H1 (cell line): ENCODE data around the gene MXD4. TPM values are rescaled to one million over a fixed set of nuclear protein-coding genes. Genes with fewer than 3 reads are reported as not detected.
A peak's percentile ranks its signal among the peaks of the same experiment; 100 is the strongest.

Source experiments
- CTCF ChIA-PET: fragments of 300-600 bp; sonication (Branson Sonifier 250); formaldehyde crosslinking; loops from one replicate; lab custom pipeline; 2021; ENCODE audit not compliant: partially characterized antibody; lab: Charles Lee
- POLR2A ChIA-PET: fragments of 300-600 bp; sonication (Branson Sonifier 250); formaldehyde crosslinking; loops from one replicate; lab custom pipeline; 2021; ENCODE audit warnings: inconsistent platforms; ENCODE audit not compliant: partially characterized antibody; lab: Charles Lee
- DNase-seq, 2 experiments: peaks; one replicate each; pipeline versions ENCODE4 v3.0.0 to v3.0.0-alpha.2; 2010 to 2022; ENCODE audit warnings: low spot score in 2 of 2, low read depth in 1 of 2, mixed read lengths in 1 of 2
- FAIRE-seq: peaks from 2 replicates; lab custom pipeline; 2011; peaks lifted over from hg19 to GRCh38; lab: Jason Lieb, UNC
- H2AFZ ChIP-seq: 2 replicates; pipeline ENCODE4 v1.8.1; 2012; ENCODE audit warnings: low read length, inconsistent platforms
- H2AK5ac ChIP-seq: 2 replicates; pipeline ENCODE4 v1.6.1; 2013; ENCODE audit warnings: low read depth, low read length
- H2BK120ac ChIP-seq: replicated peaks from 2 replicates; pipeline ENCODE3; 2013; ENCODE audit warnings: low read depth, low read length, inconsistent platforms
- H2BK12ac ChIP-seq: 2 replicates; pipeline ENCODE4 v1.6.1; 2013; ENCODE audit warnings: low read depth, low read length
- H2BK15ac ChIP-seq: 2 replicates; pipeline ENCODE4 v1.6.1; 2013; ENCODE audit warnings: low read length
- H2BK20ac ChIP-seq: 2 replicates; pipeline ENCODE4 v1.6.1; 2013; ENCODE audit warnings: low read length
- H2BK5ac ChIP-seq: 2 replicates; pipeline ENCODE4 v1.6.1; 2013; ENCODE audit warnings: low read depth, low read length
- H3K14ac ChIP-seq: 2 replicates; pipeline ENCODE4 v1.6.1; 2013; ENCODE audit warnings: inconsistent platforms; ENCODE audit not compliant: insufficient read length
- H3K18ac ChIP-seq: 2 replicates; pipeline ENCODE4 v1.6.1; 2013; ENCODE audit warnings: low read length; ENCODE audit errors: extremely low read depth
- H3K23ac ChIP-seq: 2 replicates; pipeline ENCODE4 v1.6.1; 2013; ENCODE audit warnings: inconsistent platforms; ENCODE audit not compliant: insufficient read length
- H3K23me2 ChIP-seq: 2 replicates; pipeline ENCODE4 v1.6.1; 2013; ENCODE audit warnings: low read depth, low read length
- H3K27ac ChIP-seq: 2 replicates; pipeline ENCODE4 v1.6.1; 2011; ENCODE audit warnings: low read depth, low read length, inconsistent platforms
- H3K27me3 ChIP-seq, 4 experiments: replicated peaks in 1 of 4; 1 replicate in 1 of 4; 2 replicates in 3 of 4; pipeline versions ENCODE4 v1.6.1 to v1.8.1; 2011 to 2013; ENCODE audit warnings: low read length in 3 of 4, mild to moderate bottlenecking in 3 of 4, inconsistent platforms in 2 of 4, mixed read lengths in 2 of 4, moderate library complexity in 1 of 4; ENCODE audit not compliant: control insufficient read depth in 3 of 4, insufficient read depth in 3 of 4; ENCODE audit errors: extremely low read depth in 1 of 4
- H3K36me3 ChIP-seq, 4 experiments: 2 replicates each; pipeline versions ENCODE4 v1.6.1 to v1.8.1; 2011 to 2013; ENCODE audit warnings: mild to moderate bottlenecking in 4 of 4, low read length in 3 of 4, moderate library complexity in 2 of 4, control low read depth in 1 of 4, inconsistent platforms in 1 of 4; ENCODE audit not compliant: insufficient read depth in 4 of 4, control insufficient read depth in 2 of 4
- H3K4ac ChIP-seq: replicated peaks from 2 replicates; pipeline ENCODE3; 2013; ENCODE audit warnings: low read length, low read depth, mixed read lengths, inconsistent platforms; ENCODE audit not compliant: insufficient read length
- H3K4me1 ChIP-seq, 4 experiments: replicated peaks in 1 of 4; 1 replicate in 1 of 4; 2 replicates in 3 of 4; pipeline versions ENCODE4 v1.6.1 to v1.8.1; 2011 to 2013; ENCODE audit warnings: low read length in 3 of 4, inconsistent platforms in 2 of 4, mixed read lengths in 1 of 4; ENCODE audit not compliant: insufficient read depth in 4 of 4, control insufficient read depth in 3 of 4
- H3K4me2 ChIP-seq, 2 experiments: 2 replicates each; pipeline versions ENCODE4 v1.6.1 to v1.8.1; 2011 to 2013; ENCODE audit warnings: low read depth in 2 of 2, low read length in 2 of 2, control low read depth in 1 of 2, inconsistent platforms in 1 of 2, mild to moderate bottlenecking in 1 of 2; ENCODE audit not compliant: insufficient read depth in 1 of 2
- H3K4me3 ChIP-seq, 4 experiments: fragments of 200-600, 300-600 bp in 1 of 4; sonication (generic), shearing (Covaris generic), sonication (Bioruptor Twin) in 1 of 4; 2 replicates each; pipeline versions ENCODE4 v1.5.1 to v1.8.1; 2011 to 2016; ENCODE audit warnings: low read length in 4 of 4, low read depth in 3 of 4, control low read depth in 2 of 4, inconsistent platforms in 2 of 4, mild to moderate bottlenecking in 2 of 4, mixed read lengths in 1 of 4, moderate library complexity in 1 of 4; ENCODE audit not compliant: insufficient read depth in 2 of 4; ENCODE audit errors: extremely low read depth in 1 of 4
- H3K56ac ChIP-seq: replicated peaks from 2 replicates; pipeline ENCODE3; 2013; ENCODE audit warnings: low read depth, mild to moderate bottlenecking, mixed read lengths, low read length, inconsistent platforms; ENCODE audit not compliant: insufficient read length
- H3K79me1 ChIP-seq: 2 replicates; pipeline ENCODE4 v1.6.1; 2013; ENCODE audit warnings: low read depth, low read length, control low read depth
- H3K79me2 ChIP-seq, 2 experiments: 2 replicates each; pipeline versions ENCODE4 v1.6.1 to v1.8.1; 2012 to 2013; ENCODE audit warnings: low read length in 2 of 2, mild to moderate bottlenecking in 2 of 2, inconsistent platforms in 1 of 2; ENCODE audit not compliant: insufficient read depth in 2 of 2, control insufficient read depth in 1 of 2
- H3K9ac ChIP-seq, 4 experiments: replicated peaks in 1 of 4; 1 replicate in 1 of 4; 2 replicates in 3 of 4; pipeline versions ENCODE4 v1.6.1 to v1.8.1; 2011 to 2013; ENCODE audit warnings: low read depth in 3 of 4, low read length in 3 of 4, control low read depth in 2 of 4, mild to moderate bottlenecking in 2 of 4, moderate library complexity in 2 of 4, inconsistent platforms in 1 of 4; ENCODE audit errors: extremely low read depth in 1 of 4
- H3K9me3 ChIP-seq, 2 experiments: 2 replicates each; pipeline versions ENCODE4 v1.6.1 to v1.8.1; 2012 to 2013; ENCODE audit warnings: mild to moderate bottlenecking in 2 of 2, moderate library complexity in 2 of 2, control low read depth in 1 of 2, inconsistent platforms in 1 of 2, low read depth in 1 of 2, low read length in 1 of 2, mixed read lengths in 1 of 2; ENCODE audit not compliant: insufficient read depth in 2 of 2
- H4K20me1 ChIP-seq, 2 experiments: replicated peaks in 1 of 2; 2 replicates each; pipeline versions ENCODE3 to v1.8.1; 2011 to 2013; ENCODE audit warnings: inconsistent platforms in 2 of 2, low read length in 2 of 2, mild to moderate bottlenecking in 1 of 2; ENCODE audit not compliant: insufficient read depth in 2 of 2, control insufficient read depth in 1 of 2
- H4K5ac ChIP-seq: 2 replicates; pipeline ENCODE4 v1.6.1; 2013; ENCODE audit warnings: low read length, low read depth, mixed read lengths, inconsistent platforms; ENCODE audit not compliant: insufficient read length
- H4K8ac ChIP-seq: 2 replicates; pipeline ENCODE4 v1.8.0; 2013; ENCODE audit warnings: mild to moderate bottlenecking, moderate library complexity, low read length, inconsistent platforms; ENCODE audit not compliant: insufficient read depth; ENCODE audit errors: extremely low read depth
- H4K91ac ChIP-seq: replicated peaks from 2 replicates; pipeline ENCODE3; 2013; ENCODE audit warnings: low read length, mixed read lengths, inconsistent platforms; ENCODE audit not compliant: insufficient read length
- EGR1 ChIP-seq: IDR thresholded peaks from 2 replicates; pipeline ENCODE4 v1.6.1; 2011; ENCODE audit warnings: low read depth, low read length, borderline replicate concordance
- SP2 ChIP-seq: IDR thresholded peaks from 2 replicates; pipeline ENCODE4 v1.6.1; 2012; ENCODE audit warnings: mild to moderate bottlenecking, low read length, inconsistent platforms
- WGBS, 2 experiments: shearing (Covaris generic) in 1 of 2; methylation state at CpG; one replicate each; pipeline versions ENCODE4 v1.1.6 to v1.1.7; 2013 to 2015; ENCODE audit warnings: low lambda C conversion rate in 2 of 2, mixed read lengths in 2 of 2, inconsistent platforms in 1 of 2, low coverage in 1 of 2, missing lambda C conversion rate in 1 of 2; ENCODE audit not compliant: insufficient replicate concordance in 2 of 2, insufficient coverage in 1 of 2, insufficient read length in 1 of 2; ENCODE audit errors: extremely low coverage in 1 of 2, missing lambda C conversion rate in 1 of 2; 5-methylcytosine and 5-hydroxymethylcytosine counted together
- polyA plus RNA-seq, 7 experiments: library from polyadenylated mRNA; depleted of rRNA in 3 of 7; stranded (reverse) in 5 of 7; unstranded in 2 of 7; fragments of >200 nt in 5 of 7; fragments of 200-250 nt in 2 of 7; gene quantifications; 1 replicate in 5 of 7; 2 replicates in 1 of 7; 4 replicates in 1 of 7; pipeline versions ENCODE4 v1.2.1 to v1.2.3, GENCODE V29; 2011 to 2013; ENCODE audit warnings: missing spikeins in 2 of 7, mixed read lengths in 2 of 7
- total RNA-seq: library from RNA; stranded (reverse); fragmentation: NEBNext Ultra II Directional; extraction: Animal tissue kit (Norgen Biotek cat#: 25700); gene quantifications from 2 replicates; pipeline ENCODE4 v1.2.1, GENCODE V29; 2021

The MXD4 gene
- total and polyA plus RNA-seq, 2 of the 8 experiments (the other 6 are each of a cell fraction or from before 2014, with no cell fraction given) = 18.0 to 20.8 TPM

- no peak overlapping the region for H3K4ac ChIP-seq
- no peak overlapping the region for H3K27ac ChIP-seq
- no peak overlapping the region for H3K18ac ChIP-seq
- no peak overlapping the region for H2BK120ac ChIP-seq
- no peaks in the 10 kb centered on the region; a peak in 1 of 8 replicates for H3K36me3 ChIP-seq
- WGBS, 2 experiments = 90% methylated on average over 12 of the region's 12 CpGs; no CpG with 5 or more reads in 1 of the 2 experiments
- H3K23me2 ChIP-seq = peaks cover 6% of the 10 kb centered on the region; the same call in 1 of the 2 replicates
- no peak overlapping the region for H2BK15ac ChIP-seq
- no peak overlapping the region for H3K4me2 ChIP-seq
- no peak overlapping the region for H4K8ac ChIP-seq
- H2AFZ ChIP-seq = no peak overlapping the region
- H3K79me2 ChIP-seq = no peaks in the 10 kb centered on the region
- peaks cover 0 to 5% (median 3%) of the 10 kb centered on the region in 4 experiments; a peak in 4 of 7 replicates for H3K4me1 ChIP-seq
- no peak for FAIRE-seq
- no peaks in the 10 kb centered on the region for H3K27me3 ChIP-seq
- no peak overlapping the region for H3K4me3 ChIP-seq
- H3K9me3 ChIP-seq = no peaks in the 10 kb centered on the region
- H3K79me1 ChIP-seq = no peaks in the 10 kb centered on the region
- no peak overlapping the region for H3K9ac ChIP-seq
- CTCF ChIA-PET = interaction anchor here (0.5 to 2.0 kb wide), 4 partner anchors 10 to 263 kb away, joined by 3 to 8 read pairs (median 4); no protein-coding TSS in a partner anchor
- H3K23ac ChIP-seq = no peak overlapping the region
- no peak overlapping the region for H2BK12ac ChIP-seq
- TF ChIP-seq EGR1 (no peak), SP2 (no peak)
- peaks cover 0 to 9% of the 10 kb centered on the region in 2 experiments for H4K20me1 ChIP-seq
- no peak overlapping the region for H4K5ac ChIP-seq
- no peak overlapping the region for H2AK5ac ChIP-seq
- peak in 1 of 2 experiments; percentile 40 for DNase-seq
- no peak overlapping the region for H2BK20ac ChIP-seq
- H2BK5ac ChIP-seq = no peak overlapping the region
- H3K14ac ChIP-seq = no peak overlapping the region
- H4K91ac ChIP-seq = no peak overlapping the region
- no peak overlapping the region for H3K56ac ChIP-seq
- POLR2A ChIA-PET = no interaction called here
These were observed 5.1 kb downstream of the MXD4 start for GRCh38 chr4:2256781-2257191.
